ENCODE measurements around the gene VPS8. TPM values are rescaled to one million over a fixed set of nuclear protein-coding genes. Genes with fewer than 3 reads are reported as not detected.

Gene VPS8
- total and polyA plus RNA-seq, 2 of the 13 experiments (the other 11 are each of a cell fraction or from before 2014, with no cell fraction given), result 14.2 to 35.1 TPM

- no peaks in the 10 kb centered on the region; a peak in 1 of 5 replicates for H3K36me3 ChIP-seq (replicated peaks in 1 of 2; ENCODE audit: control insufficient read depth in 1 of 2, insufficient read depth in 2 of 2, low read length in 2 of 2)
- no peak overlapping the region for H3K9ac ChIP-seq (ENCODE audit: insufficient read depth, low read depth, low read length)
- H2AFZ ChIP-seq (ENCODE audit: low read length), result no peak overlapping the region
- CTCF ChIA-PET (ENCODE audit: low intra/inter-chr PET ratio, low total read pairs), result no interaction called here
- no peak overlapping the region for H3K4me3 ChIP-seq (replicated peaks in 1 of 3; ENCODE audit: insufficient read depth in 1 of 3, low read depth in 2 of 3, low read length in 3 of 3)
- POLR2A ChIA-PET, result no interaction called here
- BruUV-seq (replicated peaks), result no TSS peak
- H3K79me2 ChIP-seq (ENCODE audit: insufficient read depth, low read length), result no peaks in the 10 kb centered on the region
- H3K27me3 ChIP-seq (ENCODE audit: control insufficient read depth in 1 of 2, insufficient read depth in 2 of 2, low read length in 2 of 2), result peaks cover 1 to 3% of the 10 kb centered on the region in 2 experiments; a peak in 2 of 5 replicates
- no peaks in the 10 kb centered on the region for H3K9me3 ChIP-seq (ENCODE audit: low read length)
- 30% methylated on average over 1 of the region's 1 CpG for WGBS (ENCODE audit: low lambda C conversion rate)
- intact Hi-C loops (cut with micrococcal nuclease; ENCODE audit: unreplicated experiment) (no loop called here), in situ Hi-C loops (cut with HindIII; ENCODE audit: extremely low pct_ligation_motif_present, low pct_unique_long_range_greater_than_20kb) (no loop called here)
- no peaks in the 10 kb centered on the region for H4K20me1 ChIP-seq (ENCODE audit: insufficient read depth, low read length)
- ATAC-seq (no peak), FAIRE-seq (no peak), DNase-seq (ENCODE audit: low spot score) (no peak)
- H3K27ac ChIP-seq (ENCODE audit: extremely low read length, insufficient read depth, low read length), result no peak overlapping the region
- H3K4me1 ChIP-seq (ENCODE audit: insufficient read depth, low read length), result no peaks in the 10 kb centered on the region
- TF ChIP-seq ZNF652 (CRISPR knock-in tag; IDR thresholded peaks at IDR 0.05; ENCODE audit: borderline replicate concordance, low read depth) (0 out of 2 replicates have a peak, but pooled peaks have one; percentile 29), ZNF205 (CRISPR knock-in tag; IDR thresholded peaks at IDR 0.05) (no peak)
- no peak overlapping the region for H3K4me2 ChIP-seq (ENCODE audit: low read depth, low read length)
These were observed 267.7 kb downstream of the VPS8 start for GRCh38 chr3:185079625-185080024.

- 46% methylated on average over 1 of the region's 1 CpG for WGBS (ENCODE audit: low lambda C conversion rate)
- H3K4me2 ChIP-seq (ENCODE audit: low read depth, low read length), result no peak overlapping the region
- H2AFZ ChIP-seq (ENCODE audit: low read length), result no peak overlapping the region
- no peak overlapping the region for H3K9ac ChIP-seq (ENCODE audit: insufficient read depth, low read depth, low read length)
- H3K9me3 ChIP-seq (ENCODE audit: low read length), result no peaks in the 10 kb centered on the region
- no peaks in the 10 kb centered on the region for H4K20me1 ChIP-seq (ENCODE audit: insufficient read depth, low read length)
- FAIRE-seq, result no peak
- peaks cover 1 to 3% of the 10 kb centered on the region in 2 experiments; a peak in 2 of 5 replicates for H3K27me3 ChIP-seq (ENCODE audit: control insufficient read depth in 1 of 2, insufficient read depth in 2 of 2, low read length in 2 of 2)
- DNase-seq (ENCODE audit: low spot score), result no peak
- in situ Hi-C loops (cut with HindIII; ENCODE audit: extremely low pct_ligation_motif_present, low pct_unique_long_range_greater_than_20kb) (no loop called here), intact Hi-C loops (cut with micrococcal nuclease; ENCODE audit: unreplicated experiment) (no loop called here)
- BruUV-seq (replicated peaks), result no TSS peak
- H3K27ac ChIP-seq (ENCODE audit: extremely low read length, insufficient read depth, low read length), result no peak overlapping the region
- H3K4me3 ChIP-seq (replicated peaks in 1 of 3; ENCODE audit: insufficient read depth in 1 of 3, low read depth in 2 of 3, low read length in 3 of 3), result no peak overlapping the region
- H3K79me2 ChIP-seq (ENCODE audit: insufficient read depth, low read length), result no peaks in the 10 kb centered on the region
- CTCF ChIA-PET (ENCODE audit: low intra/inter-chr PET ratio, low total read pairs), result no interaction called here
- POLR2A ChIA-PET, result no interaction called here
- ATAC-seq, result no peak
- H3K4me1 ChIP-seq (ENCODE audit: insufficient read depth, low read length), result no peaks in the 10 kb centered on the region
- no peaks in the 10 kb centered on the region; a peak in 1 of 5 replicates for H3K36me3 ChIP-seq (replicated peaks in 1 of 2; ENCODE audit: control insufficient read depth in 1 of 2, insufficient read depth in 2 of 2, low read length in 2 of 2)
- TF ChIP-seq ZNF720 (CRISPR knock-in tag; IDR thresholded peaks at IDR 0.05) (no peak), ZNF552 (CRISPR knock-in tag; IDR thresholded peaks at IDR 0.05; ENCODE audit: borderline replicate concordance) (no peak), ZFP91 (CRISPR knock-in tag; IDR thresholded peaks at IDR 0.05; ENCODE audit: borderline replicate concordance) (no peak), FOXA1 (IDR thresholded peaks at IDR 0.05) (no peak), FOXA1 (CRISPR knock-in tag; IDR thresholded peaks at IDR 0.05) (no peak), MAFG (CRISPR knock-in tag; IDR thresholded peaks at IDR 0.05) (no peak), ZNF597 (CRISPR knock-in tag; IDR thresholded peaks at IDR 0.05) (no peak), DBP (CRISPR knock-in tag; IDR thresholded peaks at IDR 0.05; ENCODE audit: not compliant biosample characterization) (no peak), SNRNP70 (IDR thresholded peaks at IDR 0.05; ENCODE audit: low read depth, low read length) (no peak), ZBTB7B (CRISPR knock-in tag; IDR thresholded peaks at IDR 0.05) (no peak), RBAK (CRISPR knock-in tag; IDR thresholded peaks at IDR 0.05) (no peak), NFYB (CRISPR knock-in tag; IDR thresholded peaks at IDR 0.05) (no peak), LCORL (IDR thresholded peaks at IDR 0.05) (no peak), LCORL (CRISPR knock-in tag; IDR thresholded peaks at IDR 0.05) (no peak)
These were observed 269.6 kb downstream of the VPS8 start for GRCh38 chr3:185081521-185081920.

Data from HepG2 (cell line).